WTC11 (cell line): ENCODE results near the gene DHX38. TPM values are rescaled to one million over a fixed set of nuclear protein-coding genes. Genes with fewer than 3 reads are reported as not detected.

Experiments
- ATAC-seq: fragments of 200-7000 bp; cut with Tn5 transposase; 2 replicates; pipeline ENCODE4 v1.10.0; 2021; ENCODE audit warnings: mild to moderate bottlenecking, moderate library complexity
- CTCF ChIA-PET: fragments of 300-600 bp; sonication (Branson Sonifier 250); formaldehyde crosslinking; loops from one replicate; lab custom pipeline; 2021; ENCODE audit warnings: antibody characterized with exemption; lab: Charles Lee
- POLR2A ChIA-PET: fragments of 350-600 bp; sonication (Branson Sonifier 250); formaldehyde crosslinking; loops from one replicate; lab custom pipeline; 2021; ENCODE audit warnings: antibody characterized with exemption; lab: Charles Lee
- DNase-seq: peaks from one replicate; pipeline ENCODE4 v3.0.0; 2021; ENCODE audit warnings: low spot score
- H3K27ac Mint-ChIP-seq: 2 replicates; pipeline ENCODE4 v1.8.0; 2021; ENCODE audit warnings: mixed read lengths
- H3K27me3 Mint-ChIP-seq: 2 replicates; pipeline ENCODE4 v1.8.0; 2021; ENCODE audit warnings: low read depth, mild to moderate bottlenecking, moderate library complexity, mixed read lengths
- H3K36me3 Mint-ChIP-seq: 2 replicates; pipeline ENCODE4 v1.8.0; 2021; ENCODE audit warnings: mixed read lengths
- H3K4me1 Mint-ChIP-seq: 2 replicates; pipeline ENCODE4 v1.8.0; 2022; ENCODE audit warnings: mixed read lengths
- H3K4me3 Mint-ChIP-seq: 2 replicates; pipeline ENCODE4 v1.8.0; 2021; ENCODE audit warnings: mild to moderate bottlenecking, moderate library complexity, mixed read lengths
- H3K9me3 Mint-ChIP-seq: 2 replicates; pipeline ENCODE4 v1.8.0; 2021; ENCODE audit warnings: mixed read lengths
- ATF1 ChIP-seq: sonication (generic); formaldehyde crosslinking; IDR thresholded peaks from 2 replicates; pipeline ENCODE4 v1.8.1; 2023; ENCODE audit warnings: mild to moderate bottlenecking, moderate library complexity, missing genetic modification reagents
- PRRX2 ChIP-seq: fragments of 250-450 bp; sonication (Bioruptor Pico); IDR thresholded peaks from 2 replicates; pipeline ENCODE4 v1.8.0; 2021; ENCODE audit warnings: mild to moderate bottlenecking
- total RNA-seq: library from RNA; stranded (reverse); gene quantifications from 3 replicates; pipeline ENCODE4 v1.2.3, GENCODE V29; 2021

Gene DHX38
- total RNA-seq, 1 experiment from 2014 or later, result 91.7 TPM

GRCh38 chr16:72162105-72162692 lies 68.6 kb downstream of the DHX38 start:
- Mint-ChIP-seq H3K4me3 (no peak overlapping the region), H3K27me3 (peaks cover 25% of the 10 kb centered on the region), H3K36me3 (peaks cover 4% of the 10 kb centered on the region), H3K4me1 (peaks cover 14% of the 10 kb centered on the region), H3K9me3 (peaks cover 16% of the 10 kb centered on the region), H3K27ac (no peak overlapping the region)
- TF ChIP-seq ATF1 (CRISPR knock-in tag) (no peak), PRRX2 (CRISPR knock-in tag) (no peak)
- CTCF ChIA-PET, result interaction anchor here (1.4 to 3.5 kb wide), 3 partner anchors 12 to 209 kb away, joined by 3 to 16 read pairs (median 5); no protein-coding TSS in a partner anchor
- no peak for DNase-seq
- POLR2A ChIA-PET, result no interaction called here
- ATAC-seq, result peak; percentile 52

Other genes starting within 250 kb of the DHX38 start
- 21.5 to 23.2 TPM (median 23.0 TPM) in 3 replicates for gene ATXN1L, start 247.9 kb upstream of the DHX38 start, total RNA-seq
- 14.1 to 16.2 TPM (median 15.4 TPM) in 3 replicates for gene ZNF821, start 209.7 kb upstream of the DHX38 start, total RNA-seq
- gene IST1, start 198.3 kb upstream of the DHX38 start, total RNA-seq, result 255 to 272 TPM (median 268 TPM) in 3 replicates
- gene PKD1L3, start 93.4 kb upstream of the DHX38 start, total RNA-seq, result not detected in 3 replicates
- 15.3 to 19.0 TPM (median 16.5 TPM) in 3 replicates for gene DHODH, start 85.1 kb upstream of the DHX38 start, total RNA-seq
- 10.0 to 20.6 TPM (median 11.1 TPM) in 3 replicates for gene HP, start 39.3 kb upstream of the DHX38 start, total RNA-seq
- 0.37 TPM in 1 of 3 replicates, not detected in the others for gene HPR, start 30.6 kb upstream of the DHX38 start, total RNA-seq
- gene TXNL4B, start 227 bp upstream of the DHX38 start, total RNA-seq, result 8.3 to 9.9 TPM (median 9.0 TPM) in 3 replicates
- 1.9 to 3.4 TPM (median 3.2 TPM) in 3 replicates for gene PMFBP1, start 78.3 kb downstream of the DHX38 start, total RNA-seq